Measurements from ENCODE around the gene WFDC1.

WFDC1 gene

DNA sequence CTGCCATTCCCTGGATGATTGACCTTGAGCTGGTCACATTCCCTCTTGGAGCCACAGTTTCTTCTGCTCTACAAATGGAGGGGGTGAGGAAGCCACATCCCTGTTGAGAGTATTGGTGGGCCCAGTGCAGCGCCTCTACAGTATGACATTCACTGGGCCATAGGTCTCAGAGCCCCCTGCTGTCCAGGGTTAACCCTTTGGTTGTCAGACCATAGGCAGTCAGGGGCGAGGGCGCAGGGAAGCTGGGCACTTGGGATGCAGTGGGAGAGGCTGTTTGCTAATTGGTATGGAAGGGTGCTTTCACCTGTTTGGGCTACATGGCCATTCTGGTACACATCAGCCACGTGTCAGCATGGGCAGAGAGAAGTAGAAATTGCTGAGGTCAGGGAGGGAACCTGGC lies 27.3 kb upstream of the WFDC1 start:
- Mint-ChIP-seq H3K36me3 (no peaks in the 10 kb centered on the region), H3K27ac (no peak overlapping the region), H3K27me3 (peaks cover 25% of the 10 kb centered on the region), H3K4me3 (no peak overlapping the region), H3K9me3 (no peaks in the 10 kb centered on the region), H3K4me1 (no peaks in the 10 kb centered on the region)
- ATAC-seq = no peak

DNA sequence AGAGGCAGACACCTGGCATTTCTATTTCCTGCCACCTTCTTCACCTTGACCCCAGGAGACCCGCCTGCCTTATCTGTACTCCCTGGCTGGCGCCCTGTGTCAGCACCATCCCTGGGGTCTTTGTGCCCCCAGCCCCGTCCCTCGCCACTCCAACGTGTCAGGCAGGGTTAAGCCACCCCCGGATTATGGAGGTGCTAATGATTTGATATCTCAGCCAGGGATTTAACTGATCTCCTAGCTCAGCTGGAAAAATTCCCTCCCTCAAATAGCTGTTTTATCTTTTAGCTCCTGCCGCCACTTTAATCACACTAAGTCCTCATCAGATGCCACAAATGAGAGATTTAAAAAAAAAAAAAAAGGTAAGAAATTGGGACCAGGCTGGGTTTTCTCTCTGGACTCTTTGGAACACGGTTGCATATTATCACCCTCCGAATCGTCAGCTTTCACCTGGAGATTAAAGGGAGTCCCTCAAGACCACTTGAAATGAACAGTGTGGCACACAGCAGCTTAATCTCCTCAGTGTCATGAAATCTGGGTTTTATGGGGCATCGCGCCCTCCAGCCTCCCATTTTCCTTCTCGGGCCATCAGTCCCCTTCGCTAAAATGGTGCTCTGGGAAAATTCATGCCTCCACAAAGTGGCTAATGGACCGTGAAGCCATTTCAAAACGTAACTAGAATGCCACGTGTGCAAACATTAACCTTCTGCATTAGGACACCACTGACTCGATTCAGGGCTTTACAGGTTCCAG lies 26.2 kb upstream of the WFDC1 start:
- no peaks in the 10 kb centered on the region for H3K9me3 Mint-ChIP-seq
- no peaks in the 10 kb centered on the region for H3K4me1 Mint-ChIP-seq
- peaks cover 14% of the 10 kb centered on the region for H3K27me3 Mint-ChIP-seq
- no peak for ATAC-seq
- no peak overlapping the region for H3K27ac Mint-ChIP-seq
- H3K36me3 Mint-ChIP-seq = no peaks in the 10 kb centered on the region
- H3K4me3 Mint-ChIP-seq = no peak overlapping the region

DNA sequence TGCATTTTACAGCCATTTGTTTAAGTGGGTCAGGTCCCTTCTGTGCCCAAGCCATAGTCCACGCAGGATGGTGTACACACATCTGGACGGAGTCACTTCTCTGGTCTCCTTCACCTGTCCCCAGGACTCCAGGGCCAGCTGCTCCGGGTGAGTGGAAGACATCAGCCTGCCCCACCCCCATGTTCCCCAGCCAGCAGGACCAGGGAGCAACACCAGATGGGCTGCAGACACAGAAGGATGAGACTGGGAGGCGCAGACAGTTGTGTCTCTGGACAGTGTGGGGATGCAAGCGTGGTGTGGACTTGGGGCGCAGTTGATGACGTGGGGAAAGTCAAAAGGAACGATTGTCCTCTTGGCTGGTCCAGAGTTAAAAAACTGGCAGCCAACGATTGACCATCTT lies 24.6 kb upstream of the WFDC1 start:
- Mint-ChIP-seq H3K9me3 (no peaks in the 10 kb centered on the region), H3K4me1 (no peaks in the 10 kb centered on the region), H3K27me3 (no peaks in the 10 kb centered on the region), H3K36me3 (no peaks in the 10 kb centered on the region), H3K27ac (no peak overlapping the region), H3K4me3 (no peak overlapping the region)
- ATAC-seq = no peak

DNA sequence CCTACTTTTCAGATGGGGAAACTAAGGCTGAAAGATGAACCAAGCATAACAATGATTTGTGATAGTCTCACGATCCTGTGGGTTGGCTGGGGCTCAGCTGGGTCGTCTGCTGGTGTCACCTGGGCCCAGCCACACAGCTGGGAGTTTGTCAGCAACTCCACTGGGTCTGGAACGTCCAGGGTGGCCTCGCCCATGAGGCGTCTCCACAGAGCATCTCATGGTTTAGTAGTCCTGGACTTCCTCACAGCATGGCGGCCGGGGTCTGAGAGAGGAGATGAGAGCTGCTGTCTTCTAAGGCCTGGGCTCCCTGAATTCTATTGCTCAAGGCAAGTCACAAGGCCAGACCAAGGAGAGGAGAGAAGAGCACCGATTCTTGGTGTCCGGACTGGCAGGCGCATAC lies 24.1 kb upstream of the WFDC1 start:
- ATAC-seq = no peak
- H3K4me3 Mint-ChIP-seq = no peak overlapping the region
- H3K9me3 Mint-ChIP-seq = no peaks in the 10 kb centered on the region
- no peak overlapping the region for H3K27ac Mint-ChIP-seq
- no peaks in the 10 kb centered on the region for H3K36me3 Mint-ChIP-seq
- peaks cover 3% of the 10 kb centered on the region for H3K27me3 Mint-ChIP-seq
- H3K4me1 Mint-ChIP-seq = no peaks in the 10 kb centered on the region

DNA sequence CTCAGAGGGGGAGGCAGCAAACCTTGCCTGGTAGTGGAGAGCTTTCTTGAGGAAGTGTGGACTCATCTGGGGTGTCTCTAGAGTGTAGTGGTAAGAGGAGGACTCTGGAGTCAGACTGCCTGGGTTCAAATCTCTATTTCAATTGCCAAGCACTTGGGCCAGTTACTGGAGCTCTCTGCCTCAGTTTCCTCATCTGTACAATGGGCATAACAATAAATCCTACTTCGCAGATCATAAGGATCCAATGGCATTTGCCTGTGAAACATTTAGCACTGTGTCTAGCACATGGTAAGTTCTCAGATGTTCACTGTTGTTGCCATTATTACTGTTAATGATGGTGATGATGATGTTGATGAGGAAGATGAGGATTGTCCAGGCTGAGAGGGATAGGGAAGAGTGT lies 23.6 kb upstream of the WFDC1 start:
- peaks cover 8% of the 10 kb centered on the region for H3K27me3 Mint-ChIP-seq
- no peak overlapping the region for H3K4me3 Mint-ChIP-seq

DNA sequence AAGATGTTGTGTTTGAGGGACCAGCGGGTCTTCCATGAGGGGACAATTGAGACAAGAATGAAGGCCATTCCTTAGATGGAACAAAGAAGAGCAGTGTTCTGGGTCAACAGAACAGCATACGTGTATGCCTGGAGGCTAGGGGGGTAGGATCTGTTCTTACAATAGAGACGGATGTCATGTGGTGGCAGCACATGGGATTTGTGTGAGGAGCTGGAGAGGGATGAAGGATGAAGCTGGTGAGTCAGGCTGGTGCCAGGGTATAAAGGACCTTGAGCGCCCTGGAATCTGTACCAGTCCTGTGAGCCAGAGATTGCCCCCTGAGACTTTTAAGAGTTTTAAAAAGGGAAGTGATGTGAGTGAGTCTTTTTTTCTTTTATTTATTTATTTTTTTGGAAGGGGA lies 22.8 kb upstream of the WFDC1 start:
- no peak overlapping the region for H3K27ac Mint-ChIP-seq
- H3K4me3 Mint-ChIP-seq = no peak overlapping the region
- no peaks in the 10 kb centered on the region for H3K4me1 Mint-ChIP-seq
- no peak for ATAC-seq
- H3K27me3 Mint-ChIP-seq = peaks cover 9% of the 10 kb centered on the region
- H3K9me3 Mint-ChIP-seq = no peaks in the 10 kb centered on the region
- H3K36me3 Mint-ChIP-seq = no peaks in the 10 kb centered on the region

More for the DNA sequence above, 23.6 kb upstream of the WFDC1 start:
- Mint-ChIP-seq H3K36me3 (no peaks in the 10 kb centered on the region), H3K4me1 (no peaks in the 10 kb centered on the region), H3K9me3 (no peaks in the 10 kb centered on the region), H3K27ac (no peak overlapping the region)
- ATAC-seq = no peak

DNA sequence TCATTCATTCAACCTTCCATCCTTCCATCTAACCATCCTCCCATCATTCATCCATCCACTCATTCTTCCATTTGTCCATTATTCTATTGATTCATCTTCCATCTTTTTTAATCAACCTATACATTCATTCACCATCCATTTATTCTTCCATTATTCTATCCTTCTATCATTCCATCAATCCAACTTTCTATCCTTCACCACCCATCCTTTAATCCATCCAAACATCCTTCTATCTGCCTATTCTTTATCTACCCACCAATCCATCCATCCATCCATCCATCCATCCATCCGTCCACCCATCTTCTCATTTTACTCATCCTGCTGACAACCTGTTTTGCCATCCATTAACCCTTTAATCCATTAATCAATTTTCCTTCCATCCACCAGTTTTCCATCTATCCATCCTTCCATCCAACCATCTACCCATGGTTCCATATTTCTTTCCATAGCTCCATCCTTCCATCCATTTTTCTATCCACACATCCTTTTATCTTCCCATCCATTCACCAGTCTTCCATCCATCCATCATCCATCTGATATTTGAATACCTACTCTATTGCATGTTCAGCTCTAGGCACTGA lies 21.8 kb upstream of the WFDC1 start:
- Mint-ChIP-seq H3K4me3 (no peak overlapping the region), H3K27ac (no peak overlapping the region), H3K9me3 (no peaks in the 10 kb centered on the region), H3K27me3 (peaks cover 9% of the 10 kb centered on the region), H3K4me1 (no peaks in the 10 kb centered on the region), H3K36me3 (no peaks in the 10 kb centered on the region)
- ATAC-seq = no peak

DNA sequence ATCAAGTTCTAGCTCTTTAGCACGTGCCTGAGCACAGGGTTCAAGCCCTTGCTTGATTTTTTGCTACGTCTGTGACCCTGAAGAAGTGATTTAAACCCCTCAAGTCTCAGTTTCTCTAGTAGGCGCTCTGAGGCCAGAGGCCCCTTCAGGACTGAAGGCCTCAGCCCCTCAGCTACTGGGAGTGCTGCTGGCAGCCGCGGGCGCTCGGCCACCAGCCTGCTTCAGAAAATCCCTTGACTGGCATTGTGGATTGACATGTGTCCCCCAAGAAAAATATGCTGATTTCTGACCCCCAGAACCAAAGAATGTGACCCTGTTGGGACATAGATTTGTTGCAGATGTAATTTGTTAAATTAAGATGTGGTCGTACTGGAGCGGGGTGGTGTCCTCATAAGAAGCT lies 20.2 kb upstream of the WFDC1 start:
- Mint-ChIP-seq H3K9me3 (no peaks in the 10 kb centered on the region), H3K4me3 (no peak overlapping the region), H3K4me1 (no peaks in the 10 kb centered on the region), H3K27me3 (peaks cover 9% of the 10 kb centered on the region), H3K36me3 (no peaks in the 10 kb centered on the region), H3K27ac (no peak overlapping the region)
- ATAC-seq = no peak

DNA sequence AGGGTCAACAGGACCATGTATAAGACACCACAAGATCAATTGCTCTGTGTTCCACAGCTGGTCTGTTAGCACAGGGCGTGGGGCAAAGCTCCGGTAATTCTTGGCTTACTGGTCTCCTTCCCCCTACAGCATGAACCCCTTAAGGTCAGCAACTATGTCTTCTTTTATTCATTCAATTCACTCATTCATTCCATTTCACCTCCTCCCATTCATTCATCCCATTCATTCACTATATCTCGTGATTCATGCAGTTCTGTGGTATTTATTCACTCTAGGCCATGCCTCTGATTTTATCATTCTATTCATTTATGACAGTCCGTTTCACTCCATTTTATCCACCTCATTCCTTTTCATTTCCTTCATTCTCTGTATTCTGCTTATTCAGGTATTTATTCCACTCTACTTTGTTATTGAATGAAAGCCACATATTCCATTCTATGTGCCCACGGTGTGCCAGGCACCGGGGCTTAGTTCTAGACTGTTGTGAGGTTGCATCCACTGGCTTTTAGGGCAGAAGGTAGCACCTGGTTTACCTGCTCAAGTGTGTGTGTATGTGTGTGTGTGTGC lies 19.0 kb upstream of the WFDC1 start:
- ATAC-seq = no peak
- no peaks in the 10 kb centered on the region for H3K9me3 Mint-ChIP-seq
- H3K36me3 Mint-ChIP-seq = no peaks in the 10 kb centered on the region
- no peak overlapping the region for H3K4me3 Mint-ChIP-seq
- no peaks in the 10 kb centered on the region for H3K4me1 Mint-ChIP-seq
- peaks cover 9% of the 10 kb centered on the region for H3K27me3 Mint-ChIP-seq
- no peak overlapping the region for H3K27ac Mint-ChIP-seq

DNA sequence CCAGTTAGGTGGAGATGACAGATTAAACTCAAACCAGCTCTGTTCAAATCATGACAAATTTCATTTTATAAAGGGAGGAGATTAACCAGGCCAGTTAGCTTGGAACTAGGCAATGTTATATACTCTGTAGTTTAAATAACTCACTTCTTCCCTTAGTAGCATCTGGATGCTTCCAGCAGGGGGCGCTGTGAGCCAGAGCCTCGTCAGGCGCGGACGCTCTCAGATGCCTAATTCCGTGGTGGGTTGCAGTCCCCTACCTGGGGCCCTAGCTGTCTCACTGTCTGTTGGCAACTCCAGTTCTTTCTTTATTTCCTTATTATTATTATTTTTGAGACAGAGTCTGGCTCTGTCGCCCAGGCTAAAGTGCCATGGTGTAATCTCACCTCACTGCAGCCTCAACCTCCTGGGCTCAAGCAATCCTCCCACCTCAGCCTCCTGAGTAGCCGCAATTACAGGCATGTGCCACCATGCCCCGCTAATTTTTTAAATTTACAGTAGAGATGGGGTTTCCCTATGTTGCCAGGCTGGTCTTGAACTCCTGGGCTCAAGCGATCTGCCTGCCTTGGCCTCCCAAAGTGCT lies 17.3 kb upstream of the WFDC1 start:
- Mint-ChIP-seq H3K36me3 (no peaks in the 10 kb centered on the region), H3K27me3 (peaks cover 11% of the 10 kb centered on the region), H3K4me1 (no peaks in the 10 kb centered on the region), H3K4me3 (no peak overlapping the region), H3K27ac (no peak overlapping the region), H3K9me3 (no peaks in the 10 kb centered on the region)
- ATAC-seq = peak; percentile 50

DNA sequence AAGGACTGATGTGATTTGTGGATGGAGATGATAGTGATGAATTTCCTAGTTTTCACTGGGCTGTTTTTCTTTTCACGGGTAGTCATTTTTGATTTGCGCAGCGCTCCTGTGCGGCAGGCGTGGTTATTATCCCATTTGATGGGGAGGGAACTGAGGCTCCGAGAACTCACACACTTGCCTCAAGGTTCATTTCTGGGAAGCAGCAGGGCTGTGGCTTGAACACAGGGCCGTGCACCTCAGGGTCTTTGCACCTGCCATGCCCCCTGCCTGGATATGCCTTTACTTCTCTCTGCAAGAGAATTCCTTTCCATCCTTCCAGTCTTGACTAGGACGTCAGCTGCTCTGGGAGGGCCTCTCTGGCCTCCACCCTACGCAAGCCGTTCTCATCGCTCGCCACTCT lies 16.3 kb upstream of the WFDC1 start:
- no peak for ATAC-seq
- H3K27me3 Mint-ChIP-seq = peaks cover 21% of the 10 kb centered on the region
- no peak overlapping the region for H3K4me3 Mint-ChIP-seq
- H3K27ac Mint-ChIP-seq = no peak overlapping the region
- no peaks in the 10 kb centered on the region for H3K4me1 Mint-ChIP-seq
- no peaks in the 10 kb centered on the region for H3K36me3 Mint-ChIP-seq
- no peaks in the 10 kb centered on the region for H3K9me3 Mint-ChIP-seq

DNA sequence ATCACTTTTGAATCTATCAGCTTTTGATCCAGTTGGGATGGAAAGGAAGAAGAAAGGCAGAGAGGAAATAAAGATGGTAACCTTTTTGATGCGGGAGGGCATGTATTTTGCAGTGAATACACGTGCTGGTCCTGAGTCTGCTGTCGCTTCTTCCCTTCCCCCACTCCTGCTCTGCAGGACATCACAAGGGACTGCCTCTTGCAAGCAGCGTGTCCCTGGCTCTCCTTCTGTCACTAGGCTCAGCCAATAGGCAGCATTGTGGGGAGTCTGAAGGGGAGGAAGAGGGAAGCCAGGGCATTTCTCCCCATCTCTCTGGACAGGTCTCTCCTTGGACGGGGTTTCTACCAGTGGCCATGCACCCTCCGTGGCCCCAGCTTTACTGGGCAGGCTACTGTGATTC lies 15.7 kb upstream of the WFDC1 start:
- no peak overlapping the region for H3K27ac Mint-ChIP-seq
- peaks cover 27% of the 10 kb centered on the region for H3K27me3 Mint-ChIP-seq
- H3K4me1 Mint-ChIP-seq = no peaks in the 10 kb centered on the region
- H3K4me3 Mint-ChIP-seq = no peak overlapping the region
- ATAC-seq = no peak
- no peaks in the 10 kb centered on the region for H3K36me3 Mint-ChIP-seq
- H3K9me3 Mint-ChIP-seq = no peaks in the 10 kb centered on the region

DNA sequence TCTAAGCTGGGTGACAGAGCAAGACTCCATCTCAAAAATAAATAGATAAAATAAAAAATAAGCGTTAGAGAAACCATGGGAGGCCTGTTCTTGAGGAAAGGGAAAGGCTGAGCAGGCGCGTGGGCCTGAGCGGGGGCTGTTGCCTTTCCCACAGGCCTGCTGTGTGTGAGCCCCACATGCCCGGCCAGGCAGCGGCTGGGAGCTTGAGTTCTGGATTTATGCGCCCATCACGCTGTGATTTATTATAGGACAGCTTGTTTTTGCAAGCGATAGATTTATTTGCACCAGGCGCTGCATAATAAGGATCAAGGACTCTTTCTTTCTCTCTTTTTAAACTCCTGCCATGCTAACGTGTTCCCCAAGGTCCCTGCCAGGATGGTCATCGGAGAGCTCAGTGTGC lies 14.8 kb upstream of the WFDC1 start:
- Mint-ChIP-seq H3K9me3 (no peaks in the 10 kb centered on the region), H3K27me3 (peaks cover 28% of the 10 kb centered on the region), H3K27ac (no peak overlapping the region), H3K4me3 (no peak overlapping the region), H3K36me3 (no peaks in the 10 kb centered on the region), H3K4me1 (no peaks in the 10 kb centered on the region)
- no peak for ATAC-seq

DNA sequence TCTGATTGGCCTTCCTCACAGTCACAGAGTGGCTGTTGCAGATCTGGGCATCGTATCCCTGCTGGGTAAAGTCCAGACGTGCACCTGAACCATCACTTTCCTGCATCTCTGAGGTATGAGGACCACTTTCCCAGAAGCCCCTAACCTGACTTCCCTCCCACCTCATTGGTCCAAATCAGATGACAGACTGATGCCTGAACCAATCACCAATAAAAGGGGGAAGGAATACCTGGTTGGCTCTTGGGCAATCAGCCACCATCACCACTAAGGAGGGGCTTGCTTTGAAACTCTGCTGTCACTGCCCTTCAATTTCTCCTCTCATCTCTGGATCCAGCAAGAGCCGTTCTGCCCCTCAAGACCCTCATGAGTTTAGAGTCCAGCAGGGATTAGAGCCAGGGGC lies 13.6 kb upstream of the WFDC1 start:
- no peak overlapping the region for H3K27ac Mint-ChIP-seq
- H3K36me3 Mint-ChIP-seq = no peaks in the 10 kb centered on the region
- no peaks in the 10 kb centered on the region for H3K9me3 Mint-ChIP-seq
- ATAC-seq = no peak
- H3K4me3 Mint-ChIP-seq = no peak overlapping the region
- no peaks in the 10 kb centered on the region for H3K4me1 Mint-ChIP-seq
- H3K27me3 Mint-ChIP-seq = peaks cover 19% of the 10 kb centered on the region

DNA sequence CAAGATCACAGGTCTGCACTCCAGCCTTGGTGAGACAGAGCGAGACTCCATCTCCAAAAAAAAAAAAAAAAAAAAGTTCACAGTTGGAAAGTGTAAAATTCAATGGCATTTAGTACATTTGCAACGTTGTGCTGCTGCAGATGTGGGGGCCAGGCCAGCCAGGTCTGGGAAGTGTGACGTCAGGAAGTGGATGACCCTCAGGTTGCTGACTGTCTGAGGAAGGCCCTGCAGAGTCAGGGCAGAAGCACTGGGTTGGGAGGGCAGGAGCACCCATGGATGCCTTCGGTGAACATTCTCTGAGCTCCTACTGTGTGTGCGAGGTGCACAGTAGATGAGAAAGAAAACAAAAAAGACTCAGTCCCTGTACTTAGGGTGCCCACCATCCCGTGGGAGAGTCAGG lies 12.1 kb upstream of the WFDC1 start:
- Mint-ChIP-seq H3K9me3 (no peaks in the 10 kb centered on the region), H3K27me3 (peaks cover 18% of the 10 kb centered on the region), H3K27ac (no peak overlapping the region), H3K4me3 (no peak overlapping the region), H3K4me1 (no peaks in the 10 kb centered on the region), H3K36me3 (no peaks in the 10 kb centered on the region)
- ATAC-seq = no peak
